SK-N-SH treated with all-trans-retinoic acid at 6 μM for 48 hours (cell line): ENCODE data around the gene PLA2R1.

Source experiments
- ATAC-seq: fragments of 200-7000 bp; cut with Tn5 transposase; 3 replicates; pipeline ENCODE4 v1.9.1; 2020; ENCODE audit warnings: mild to moderate bottlenecking, moderate library complexity
- ARNTL ChIP-seq: fragments of 450-650 bp; formaldehyde crosslinking; IDR thresholded peaks from 2 replicates; pipeline ENCODE4 v1.5.0; 2020; ENCODE audit warnings: low read depth, mild to moderate bottlenecking, moderate library complexity, borderline replicate concordance
- BACH2 ChIP-seq: fragments of 250-450 bp; sonication (Bioruptor Pico); IDR thresholded peaks from 2 replicates; pipeline ENCODE4 v1.9.0; 2021; ENCODE audit warnings: mild to moderate bottlenecking, borderline replicate concordance
- CSDC2 ChIP-seq: fragments of 250-450 bp; sonication (Bioruptor Pico); IDR thresholded peaks from 2 replicates; pipeline ENCODE4 v1.5.0; 2020; ENCODE audit warnings: mild to moderate bottlenecking, moderate library complexity
- CSRNP3 ChIP-seq: fragments of 250-450 bp; sonication (Bioruptor Pico); IDR thresholded peaks from 2 replicates; pipeline ENCODE4 v1.5.1; 2021; ENCODE audit warnings: mild to moderate bottlenecking, moderate library complexity
- ESRRG ChIP-seq: fragments of 250-450 bp; sonication (Bioruptor Pico); IDR thresholded peaks from 2 replicates; pipeline ENCODE4 v1.6.1; 2021; ENCODE audit warnings: mild to moderate bottlenecking
- GLIS3 ChIP-seq: fragments of 250-450 bp; sonication (Bioruptor Pico); IDR thresholded peaks from 2 replicates; pipeline ENCODE4 v1.5.0; 2020; ENCODE audit warnings: mild to moderate bottlenecking, moderate library complexity
- PATZ1 ChIP-seq: fragments of 250-450 bp; sonication (Bioruptor Pico); IDR thresholded peaks from 2 replicates; pipeline ENCODE4 v1.8.0; 2020; ENCODE audit warnings: mild to moderate bottlenecking, moderate library complexity, borderline replicate concordance
- POU6F1 ChIP-seq: fragments of 250-450 bp; sonication (Bioruptor Pico); IDR thresholded peaks from 2 replicates; pipeline ENCODE4 v1.8.0; 2021; ENCODE audit warnings: low read depth, mild to moderate bottlenecking, moderate library complexity, borderline replicate concordance
- PPARA ChIP-seq: fragments of 250-450 bp; sonication (Bioruptor Pico); IDR thresholded peaks from 2 replicates; pipeline ENCODE4 v1.5.0; 2020; ENCODE audit warnings: mild to moderate bottlenecking, borderline replicate concordance
- TCF4 ChIP-seq: fragments of 250-450 bp; sonication (Bioruptor Pico); IDR thresholded peaks from 2 replicates; pipeline ENCODE4 v1.8.0; 2021; ENCODE audit warnings: mild to moderate bottlenecking, moderate library complexity, borderline replicate concordance
- TOX ChIP-seq: fragments of 250-450 bp; sonication (Bioruptor Pico); IDR thresholded peaks from 2 replicates; pipeline ENCODE4 v1.8.0; 2021; ENCODE audit warnings: mild to moderate bottlenecking, moderate library complexity, borderline replicate concordance
- TSHZ2 ChIP-seq: fragments of 250-450 bp; sonication (Bioruptor Pico); IDR thresholded peaks from 2 replicates; pipeline ENCODE4 v1.5.0; 2020; ENCODE audit warnings: mild to moderate bottlenecking, moderate library complexity
- ZC3H10 ChIP-seq: fragments of 250-450 bp; sonication (Bioruptor Pico); IDR thresholded peaks from 2 replicates; pipeline ENCODE4 v1.5.1; 2021; ENCODE audit warnings: mild to moderate bottlenecking, moderate library complexity
- ZFP3 ChIP-seq: fragments of 250-450 bp; sonication (Bioruptor Pico); IDR thresholded peaks from 2 replicates; pipeline ENCODE4 v1.5.0; 2020; ENCODE audit warnings: mild to moderate bottlenecking, moderate library complexity
- ZFP30 ChIP-seq: fragments of 450-650 bp; formaldehyde crosslinking; IDR thresholded peaks from 2 replicates; pipeline ENCODE4 v1.5.0; 2022; ENCODE audit warnings: mild to moderate bottlenecking, moderate library complexity
- ZNF565 ChIP-seq: fragments of 450-650 bp; formaldehyde crosslinking; conservative IDR thresholded peaks from 2 replicates; pipeline ENCODE4 v1.5.0; 2020; ENCODE audit warnings: low read depth, mild to moderate bottlenecking, moderate library complexity
- ZNF70 ChIP-seq: fragments of 450-650 bp; formaldehyde crosslinking; IDR thresholded peaks from 2 replicates; pipeline ENCODE4 v1.5.0; 2020; ENCODE audit warnings: mild to moderate bottlenecking, moderate library complexity
- ZNF8 ChIP-seq: fragments of 450-650 bp; formaldehyde crosslinking; IDR thresholded peaks from 2 replicates; pipeline ENCODE4 v1.5.0; 2020; ENCODE audit warnings: mild to moderate bottlenecking, moderate library complexity

Gene PLA2R1

GRCh38 chr2:160063879-160064612 is 1.6 kb upstream of the PLA2R1 start:
- peak; percentile 72 for ATAC-seq
- TF ChIP-seq TSHZ2, result peak; percentile 29; the same call in 1 of the 2 replicates
- no peak for TF ChIP-seq GLIS3 (CRISPR knock-in tag)

- no peak; the same call in 2 of the 3 replicates for ATAC-seq
- TF ChIP-seq TOX (CRISPR knock-in tag), result no peak
- no peak for TF ChIP-seq GLIS3 (CRISPR knock-in tag)
- no peak for TF ChIP-seq ESRRG (CRISPR knock-in tag)
- TF ChIP-seq ARNTL, result no peak
- no peak for TF ChIP-seq PATZ1 (CRISPR knock-in tag)
- no peak for TF ChIP-seq ZFP3 (CRISPR knock-in tag)
- no peak for TF ChIP-seq TCF4 (CRISPR knock-in tag)
- TF ChIP-seq ZNF70, result no peak
- no peak for TF ChIP-seq ZC3H10 (CRISPR knock-in tag)
- no peak for TF ChIP-seq CSDC2
- no peak for TF ChIP-seq ZNF8 (CRISPR knock-in tag)
- TF ChIP-seq CSRNP3 (CRISPR knock-in tag), result no peak
- TF ChIP-seq POU6F1 (CRISPR knock-in tag), result no peak
- TF ChIP-seq BACH2 (CRISPR knock-in tag), result no peak
- TF ChIP-seq TSHZ2, result no peak
- no peak for TF ChIP-seq ZFP30 (CRISPR knock-in tag)
- TF ChIP-seq PPARA (CRISPR knock-in tag), result no peak
- no peak for TF ChIP-seq ZNF565 (CRISPR knock-in tag)
These were observed 856 bp upstream of the PLA2R1 start for GRCh38 chr2:160063271-160063670.

- ATAC-seq, result no peak
- no peak for TF ChIP-seq PPARA (CRISPR knock-in tag)
- TF ChIP-seq ESRRG (CRISPR knock-in tag), result no peak
- no peak for TF ChIP-seq GLIS3 (CRISPR knock-in tag)
- TF ChIP-seq ZNF70, result no peak
- TF ChIP-seq CSDC2, result no peak
- TF ChIP-seq ARNTL, result no peak
- no peak for TF ChIP-seq PATZ1 (CRISPR knock-in tag)
- TF ChIP-seq ZNF565 (CRISPR knock-in tag), result no peak
- no peak for TF ChIP-seq ZFP30 (CRISPR knock-in tag)
- no peak for TF ChIP-seq ZFP3 (CRISPR knock-in tag)
- TF ChIP-seq, all 23 proteins: peak for 0
These were observed 497 bp downstream of the PLA2R1 start for GRCh38 chr2:160061944-160062291.
